ENCODE data around the gene CHSY1.

GRCh38 chr15:101269479-101270223, 17.8 kb upstream of the CHSY1 start:
- TF ChIP-seq GATA3 (IDR thresholded peaks at IDR 0.05; ENCODE audit: low read depth, low read length) (no peak), GATA2 (IDR thresholded peaks at IDR 0.05; ENCODE audit: low read depth, low read length) (no peak)

Measured in SH-SY5Y (cell line).